ENCODE measurements around the gene USP27X. TPM values are rescaled to one million over a fixed set of nuclear protein-coding genes. Genes with fewer than 3 reads are reported as not detected.

Gene USP27X
- polyA plus RNA-seq, 3 donors, result 12.8 to 14.8 (median 14.3) TPM

DNA sequence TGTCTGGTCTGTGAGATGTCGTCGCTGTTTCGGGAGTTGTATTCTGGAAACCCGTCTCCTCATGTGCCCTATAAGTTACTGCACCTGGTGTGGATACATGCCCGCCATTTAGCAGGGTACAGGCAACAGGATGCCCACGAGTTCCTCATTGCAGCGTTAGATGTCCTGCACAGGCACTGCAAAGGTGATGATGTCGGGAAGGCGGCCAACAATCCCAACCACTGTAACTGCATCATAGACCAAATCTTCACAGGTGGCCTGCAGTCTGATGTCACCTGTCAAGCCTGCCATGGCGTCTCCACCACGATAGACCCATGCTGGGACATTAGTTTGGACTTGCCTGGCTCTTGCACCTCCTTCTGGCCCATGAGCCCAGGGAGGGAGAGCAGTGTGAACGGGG, 1.4 kb downstream of the USP27X start:
- DNase-seq (ENCODE audit: low read depth in 3 of 3, low spot score in 2 of 3), result no peak

- DNase-seq (ENCODE audit: low read depth in 3 of 3, low spot score in 2 of 3), result no peak
Observed at GRCh38 chrX:49884290-49884862, 5.1 kb downstream of the USP27X start.

GRCh38 chrX:49892542-49892941, 13.3 kb downstream of the USP27X start:
- no peak for DNase-seq (ENCODE audit: low read depth in 3 of 3, low spot score in 2 of 3)

DNA sequence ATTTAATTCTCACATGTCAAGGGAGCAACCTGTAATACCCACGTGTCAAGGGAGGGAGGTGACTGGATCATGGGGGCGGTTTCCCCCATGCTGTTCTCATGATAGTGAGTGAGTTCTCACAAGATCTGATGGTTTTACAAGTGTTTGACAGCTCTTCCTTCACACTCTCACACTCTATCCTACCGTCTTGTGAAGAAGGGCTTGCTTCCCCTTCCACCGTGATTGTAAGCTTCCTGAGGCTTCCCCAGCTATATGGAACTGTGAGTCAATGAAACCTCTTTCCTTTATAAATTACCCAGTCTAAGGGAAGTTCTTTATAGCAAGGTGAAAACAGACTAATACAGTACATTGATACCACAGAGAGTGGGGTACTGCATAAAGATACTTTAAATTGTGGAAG, 17.7 kb downstream of the USP27X start:
- DNase-seq (ENCODE audit: low read depth in 3 of 3, low spot score in 2 of 3), result no peak

GRCh38 chrX:49901048-49901447, 21.8 kb downstream of the USP27X start:
- DNase-seq (ENCODE audit: low read depth in 3 of 3, low spot score in 2 of 3), result no peak

DNA sequence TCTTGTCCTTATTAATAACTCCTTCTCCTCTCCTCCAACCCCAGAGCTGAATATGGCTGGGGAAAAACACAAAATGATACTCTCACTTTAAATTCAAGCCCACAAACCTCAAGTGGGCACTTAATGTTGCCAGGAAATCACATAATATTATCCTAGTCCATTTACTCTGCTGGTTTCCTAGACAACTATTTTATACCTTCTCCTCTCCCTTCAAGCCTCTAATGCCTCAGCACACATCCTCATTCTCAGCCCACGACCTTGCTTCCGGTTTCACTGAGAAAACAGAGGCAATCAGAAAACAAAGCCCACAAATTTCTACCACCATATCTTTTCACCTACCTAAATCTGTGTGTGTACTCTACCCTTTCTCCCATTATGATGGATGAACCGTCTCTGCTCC, 31.1 kb downstream of the USP27X start:
- DNase-seq (ENCODE audit: low read depth in 3 of 3, low spot score in 2 of 3), result no peak

GRCh38 chrX:49912086-49912485, 32.8 kb downstream of the USP27X start:
- no peak for DNase-seq (ENCODE audit: low read depth in 3 of 3, low spot score in 2 of 3)

- DNase-seq (ENCODE audit: low read depth in 3 of 3, low spot score in 2 of 3), result no peak
Observed at GRCh38 chrX:49912861-49913260, 33.6 kb downstream of the USP27X start.

DNA sequence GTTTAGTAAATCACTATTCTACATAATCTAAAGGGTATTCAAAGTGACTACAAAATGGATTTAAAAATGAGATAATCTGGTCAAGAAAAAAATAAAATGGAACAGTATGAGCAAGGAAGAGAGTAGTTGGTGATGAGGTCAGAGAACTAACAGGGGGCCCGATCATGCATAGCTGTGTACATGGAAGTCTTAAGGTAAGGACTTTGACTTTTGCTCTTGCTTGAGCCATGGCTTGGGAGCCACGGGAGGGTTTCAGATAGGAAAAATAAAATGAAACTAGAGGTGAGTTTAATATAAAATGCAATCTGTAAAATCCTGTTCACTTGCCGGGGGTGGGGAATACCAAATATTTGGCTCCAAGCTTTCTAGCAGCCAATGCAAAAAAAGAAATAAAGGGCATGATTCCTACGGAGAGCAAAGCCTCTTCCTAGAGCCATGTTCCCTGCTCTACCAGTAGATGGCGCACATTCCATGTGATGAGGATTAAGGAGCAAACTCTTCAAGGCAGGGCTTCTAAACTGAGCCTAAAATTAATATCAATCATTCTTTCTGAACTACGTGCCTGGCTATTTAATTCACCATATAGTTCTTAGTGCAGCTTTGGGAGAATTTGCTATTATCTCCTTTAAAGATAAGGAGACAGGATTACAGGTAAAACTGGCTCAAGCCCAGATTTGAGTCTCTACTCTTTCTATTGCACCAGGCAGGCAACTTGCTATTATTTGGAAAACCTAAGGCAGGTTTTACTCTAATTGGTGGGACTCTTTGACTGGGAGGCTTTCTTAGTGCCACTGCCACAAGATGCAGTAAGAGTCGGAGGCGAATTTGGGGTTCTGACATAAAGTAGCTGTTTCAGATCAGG, 36.3 kb downstream of the USP27X start:
- no peak for DNase-seq (ENCODE audit: low read depth in 3 of 3, low spot score in 2 of 3)

DNA sequence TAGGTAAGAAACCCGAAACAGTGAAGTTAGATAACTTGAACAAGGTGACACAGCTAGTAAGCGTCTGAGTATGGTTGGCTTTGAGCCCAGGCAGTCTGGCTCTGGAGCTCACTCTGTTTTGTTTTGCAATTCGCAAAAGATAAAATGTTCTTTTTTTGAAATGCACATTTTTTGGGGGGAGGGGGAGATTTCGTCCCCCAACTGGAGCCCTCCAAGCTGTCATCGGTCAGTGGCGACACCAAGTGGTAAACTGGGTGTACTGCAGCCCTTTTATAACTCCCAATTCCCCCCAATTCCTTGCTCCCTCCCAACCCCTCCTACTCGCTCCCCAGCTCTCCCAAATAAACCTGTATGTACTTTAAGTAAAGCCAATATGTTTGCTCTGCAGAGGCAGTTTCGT, 40.3 kb downstream of the USP27X start:
- DNase-seq (ENCODE audit: low read depth in 3 of 3, low spot score in 2 of 3), result no peak

DNA sequence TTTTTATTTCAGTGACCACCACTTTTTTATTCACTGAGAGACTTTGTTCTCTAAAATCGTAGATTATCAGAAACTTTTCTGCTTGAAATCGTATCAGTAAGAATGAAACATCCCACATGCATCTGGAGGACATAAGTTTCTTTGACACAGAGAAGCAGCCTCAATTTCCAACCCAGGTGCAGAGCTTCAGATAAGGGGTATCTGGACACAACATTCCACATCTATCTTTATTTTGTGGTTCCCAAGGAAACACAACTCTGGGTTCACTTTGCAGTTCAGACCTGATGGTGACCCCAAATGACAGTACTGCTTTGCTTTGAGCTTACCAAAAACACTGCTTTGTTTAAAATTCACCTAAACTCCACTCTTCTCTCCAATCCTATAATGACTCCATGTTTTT, 41.8 kb downstream of the USP27X start:
- no peak for DNase-seq (ENCODE audit: low read depth in 3 of 3, low spot score in 2 of 3)

GRCh38 chrX:49922291-49923241, 43.3 kb downstream of the USP27X start, which contains the start of gene CLCN5:
TSS of gene CLCN5 (plus strand) at chrX:49922596. CDS start at chrX:49925299, 2,703 bp downstream.
- DNase-seq (ENCODE audit: low read depth in 3 of 3, low spot score in 2 of 3), result peak; percentile 72 to 86 (median 82)

GRCh38 chrX:49925176-49925575, 45.9 kb downstream of the USP27X start:
- no peak for DNase-seq (ENCODE audit: low read depth in 3 of 3, low spot score in 2 of 3)

DNA sequence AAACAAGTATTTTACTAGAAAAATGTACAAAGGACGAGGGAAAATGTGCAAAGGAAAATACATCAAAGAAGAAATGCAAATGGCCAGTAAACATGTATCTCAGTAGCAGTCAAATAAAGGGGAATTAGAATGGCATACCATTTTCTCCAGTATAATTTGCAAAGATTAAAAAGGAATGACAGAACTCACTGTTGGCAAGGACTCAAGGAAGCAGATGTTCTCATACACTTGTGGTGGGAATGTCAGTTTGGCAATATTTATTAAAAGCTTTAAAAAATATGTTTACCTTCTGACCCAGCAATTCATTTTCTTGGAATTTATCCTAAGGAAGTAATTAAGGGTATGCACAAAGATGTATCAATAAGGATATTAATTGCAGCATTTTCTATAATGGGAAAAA, 50.8 kb downstream of the USP27X start:
- no peak for DNase-seq (ENCODE audit: low read depth in 3 of 3, low spot score in 2 of 3)

Other genes starting within 250 kb of the USP27X start
- gene PAGE1, start 183.5 kb upstream of the USP27X start, polyA plus RNA-seq (ENCODE audit: insufficient read length in 3 of 3), result not detected
- 1 to 10 TPM in 1 of 3 donors, under 1 TPM in 2; 0.38 to 1.4 (median 0.62) TPM for gene PAGE4, start 50.2 kb upstream of the USP27X start, polyA plus RNA-seq (ENCODE audit: insufficient read length in 3 of 3)
- 10 to 100 TPM; 79.6 to 84.0 (median 81.9) TPM for gene CLCN5, start 43.1 kb downstream of the USP27X start, polyA plus RNA-seq (ENCODE audit: insufficient read length in 3 of 3)